RWPE2 (cell line): ENCODE data around the gene TMEM91.
A peak's percentile ranks its signal among the peaks of the same experiment; 100 is the strongest.

Experiments
- ATAC-seq: fragments of 200-7000 bp; cut with Tn5 transposase; 3 replicates; pipeline ENCODE4 v1.9.1; 2021; ENCODE audit warnings: low read depth
- DNase-seq: peaks from one replicate; pipeline ENCODE4 v3.0.0-alpha.2; 2020; ENCODE audit warnings: low spot score
- H3K27ac ChIP-seq: fragments of 450-650 bp; 2 replicates; pipeline ENCODE4 v1.5.1; 2017; ENCODE audit warnings: mild to moderate bottlenecking; ENCODE audit not compliant: poor library complexity, severe bottlenecking
- H3K27me3 ChIP-seq: fragments of 250-450 bp; sonication (Bioruptor Pico); 2 replicates; pipeline ENCODE4 v1.5.1; 2021; ENCODE audit warnings: mild to moderate bottlenecking, moderate library complexity; ENCODE audit not compliant: insufficient read depth, poor library complexity, severe bottlenecking
- H3K36me3 ChIP-seq: fragments of 250-450 bp; sonication (Bioruptor Pico); 2 replicates; pipeline ENCODE4 v1.5.1; 2020; ENCODE audit warnings: low read depth, mild to moderate bottlenecking, moderate library complexity
- H3K4me1 ChIP-seq: fragments of 250-450 bp; sonication (Bioruptor Pico); 2 replicates; pipeline ENCODE4 v1.5.1; 2021; ENCODE audit warnings: mild to moderate bottlenecking, moderate library complexity; ENCODE audit not compliant: insufficient read depth, poor library complexity, severe bottlenecking
- H3K4me3 ChIP-seq: fragments of 250-450 bp; sonication (Bioruptor Pico); 2 replicates; pipeline ENCODE4 v1.5.1; 2021; ENCODE audit warnings: mild to moderate bottlenecking, moderate library complexity; ENCODE audit not compliant: severe bottlenecking
- H3K9me3 ChIP-seq: fragments of 250-450 bp; sonication (Bioruptor Pico); 2 replicates; pipeline ENCODE4 v1.5.1; 2021; ENCODE audit warnings: mild to moderate bottlenecking, moderate library complexity; ENCODE audit not compliant: severe bottlenecking
- CTCF ChIP-seq: fragments of 450-650 bp; IDR thresholded peaks from one replicate; pipeline ENCODE4 v1.5.1; 2017; ENCODE audit warnings: mild to moderate bottlenecking, moderate library complexity; ENCODE audit not compliant: poor library complexity, severe bottlenecking

TMEM91 gene

DNA sequence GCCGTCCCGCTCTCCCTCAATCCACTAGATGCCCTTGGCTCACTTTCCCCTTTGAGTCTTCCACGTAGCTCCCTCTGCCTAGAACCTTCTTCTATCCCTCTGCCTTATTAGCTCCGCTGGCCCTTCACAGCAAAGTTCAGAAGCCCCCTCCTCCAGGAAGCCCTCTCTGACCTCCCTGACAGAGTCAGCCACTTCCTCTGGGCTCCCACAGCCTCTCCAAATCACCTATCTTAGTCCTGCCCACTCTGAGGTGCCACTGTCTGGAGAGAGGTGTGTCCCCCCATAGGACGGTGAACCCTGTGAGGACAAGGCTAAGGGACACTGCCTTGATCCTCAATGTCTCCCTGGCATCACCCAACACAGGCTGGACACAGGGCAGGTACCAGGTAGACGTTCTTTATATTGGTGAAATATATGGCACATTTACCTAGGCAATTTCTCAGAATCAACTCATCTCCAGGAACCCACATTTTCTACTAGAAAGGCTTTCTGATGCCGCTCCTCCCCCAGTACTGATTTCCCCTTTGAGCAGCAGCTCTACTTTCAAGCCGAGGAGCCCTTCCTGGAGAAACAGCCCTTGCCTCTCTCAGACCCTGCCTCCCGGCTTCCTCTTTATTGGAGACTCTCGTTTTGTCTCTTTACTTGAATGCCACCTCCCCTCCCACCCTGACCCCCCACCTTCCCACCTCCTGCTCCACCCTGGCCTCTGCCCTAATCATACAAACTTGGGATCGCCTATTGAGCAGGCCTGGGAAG is 19.2 kb upstream of the TMEM91 start:
- Histone ChIP-seq H3K9me3 (no peaks in the 10 kb centered on the region), H3K36me3 (no peaks in the 10 kb centered on the region), H3K27me3 (no peaks in the 10 kb centered on the region), H3K4me3 (no peak overlapping the region), H3K4me1 (no peaks in the 10 kb centered on the region), H3K27ac (no peak overlapping the region)
- DNase-seq (no peak), ATAC-seq (no peak)
- TF ChIP-seq CTCF: no peak

DNA sequence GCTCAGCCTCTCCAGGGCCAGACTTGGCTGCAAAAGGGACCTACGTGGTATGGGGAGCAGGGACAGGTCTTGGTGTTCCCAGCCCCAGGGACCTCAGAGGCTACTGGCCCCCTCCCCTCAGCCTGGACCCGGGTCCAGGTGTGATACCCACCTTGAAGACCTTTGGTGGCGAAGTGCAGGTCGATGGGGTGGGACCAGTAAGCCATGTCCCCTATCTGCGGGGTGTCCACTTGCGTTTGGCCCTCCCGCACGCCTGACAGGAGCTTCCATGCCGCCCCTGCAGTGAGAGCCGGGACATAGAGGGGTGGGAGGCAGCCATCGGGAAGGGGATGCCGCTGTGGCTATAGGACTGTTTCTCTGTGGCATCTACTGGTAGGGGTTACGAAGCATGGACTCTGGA is 18.6 kb upstream of the TMEM91 start:
- Histone ChIP-seq H3K9me3 (no peaks in the 10 kb centered on the region), H3K36me3 (no peaks in the 10 kb centered on the region), H3K27me3 (no peaks in the 10 kb centered on the region), H3K27ac (no peak overlapping the region), H3K4me3 (no peak overlapping the region), H3K4me1 (peaks cover 2% of the 10 kb centered on the region)
- no peak for TF ChIP-seq CTCF
- ATAC-seq (no peak), DNase-seq (no peak)

DNA sequence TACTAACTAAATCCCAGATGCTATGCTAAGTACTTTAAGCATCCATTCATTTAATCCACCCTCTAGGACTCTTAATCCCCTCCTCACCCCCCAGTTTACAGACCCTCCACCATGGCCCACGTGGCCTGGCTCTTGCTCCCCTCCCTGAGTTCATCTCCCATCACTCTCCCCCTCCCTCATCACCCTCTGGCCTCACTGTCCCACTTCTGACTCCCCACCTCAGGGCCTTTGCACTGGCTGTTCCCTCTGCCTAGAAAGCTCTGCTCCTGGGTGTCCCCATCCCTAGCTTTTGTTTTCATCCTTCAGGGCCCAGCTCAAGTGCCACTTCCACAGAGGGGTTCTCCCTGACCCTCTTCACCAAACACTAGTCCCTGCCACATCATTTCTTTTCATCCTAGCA is 16.6 kb upstream of the TMEM91 start:
- Histone ChIP-seq H3K9me3 (no peaks in the 10 kb centered on the region), H3K4me1 (peaks cover 5% of the 10 kb centered on the region), H3K27me3 (no peaks in the 10 kb centered on the region), H3K4me3 (no peak overlapping the region), H3K36me3 (no peaks in the 10 kb centered on the region), H3K27ac (no peak overlapping the region)
- TF ChIP-seq CTCF: no peak
- ATAC-seq: no peak
- no peak for DNase-seq

GRCh38 chr19:41362143-41362847 is 14.0 kb upstream of the TMEM91 start:
- H3K9me3 ChIP-seq: no peaks in the 10 kb centered on the region
- peaks cover 9% of the 10 kb centered on the region for H3K4me1 ChIP-seq
- no peak for TF ChIP-seq CTCF
- H3K27me3 ChIP-seq: no peaks in the 10 kb centered on the region
- no peak for DNase-seq
- ATAC-seq: no peak
- no peak overlapping the region for H3K27ac ChIP-seq
- H3K36me3 ChIP-seq: no peaks in the 10 kb centered on the region
- no peak overlapping the region for H3K4me3 ChIP-seq

GRCh38 chr19:41363371-41363752 is 13.0 kb upstream of the TMEM91 start:
- Histone ChIP-seq H3K9me3 (no peaks in the 10 kb centered on the region), H3K4me1 (peaks cover 19% of the 10 kb centered on the region), H3K4me3 (peak overlapping the region; percentile 93), H3K27ac (peak overlapping the region; percentile 73), H3K36me3 (no peaks in the 10 kb centered on the region), H3K27me3 (no peaks in the 10 kb centered on the region)
- ATAC-seq: no peak
- TF ChIP-seq CTCF: no peak
- DNase-seq: no peak
